Endodermal cell (in vitro differentiated cells): ENCODE data around the gene STAB1. TPM values are rescaled to one million over a fixed set of nuclear protein-coding genes. Genes with fewer than 3 reads are reported as not detected.
"Not testable (repeated sequence)": the region's sequence is repeated elsewhere in the genome, so short reads cannot be mapped to it uniquely, and the experiment has no call there.

Experiments
- DNase-seq: peaks from one replicate; pipeline ENCODE4 v3.0.0-alpha.2; 2017
- H3K27ac ChIP-seq: 2 replicates; pipeline ENCODE4 v1.5.1; 2013; ENCODE audit warnings: mild to moderate bottlenecking, low read depth, low read length, moderate library complexity
- H3K27me3 ChIP-seq: 2 replicates; pipeline ENCODE4 v1.6.1; 2013; ENCODE audit warnings: mild to moderate bottlenecking, low read length, moderate library complexity; ENCODE audit not compliant: insufficient read depth, control insufficient read depth, poor library complexity, severe bottlenecking
- H3K36me3 ChIP-seq: 2 replicates; pipeline ENCODE4 v1.7.0; 2013; ENCODE audit warnings: mild to moderate bottlenecking, low read length, moderate library complexity; ENCODE audit not compliant: control insufficient read depth, insufficient read depth
- H3K4me1 ChIP-seq: one replicate; pipeline ENCODE4 v1.7.0; 2013; ENCODE audit warnings: low read length; ENCODE audit not compliant: control insufficient read depth, insufficient read depth
- H3K4me3 ChIP-seq: 2 replicates; pipeline ENCODE4 v1.5.1; 2013; ENCODE audit warnings: mild to moderate bottlenecking, low read length, moderate library complexity
- H3K9ac ChIP-seq: 2 replicates; pipeline ENCODE4 v1.6.1; 2013; ENCODE audit warnings: mild to moderate bottlenecking, low read length, moderate library complexity; ENCODE audit not compliant: poor library complexity, severe bottlenecking; ENCODE audit errors: extremely low read depth
- H3K9me3 ChIP-seq: 2 replicates; pipeline ENCODE4 v1.6.1; 2013; ENCODE audit warnings: mild to moderate bottlenecking, low read length, moderate library complexity; ENCODE audit not compliant: control insufficient read depth
- H3K27ac Mint-ChIP-seq: 2 replicates; pipeline ENCODE4 v1.8.0; 2020; ENCODE audit warnings: mixed read lengths
- H3K27me3 Mint-ChIP-seq: 2 replicates; pipeline ENCODE4 v1.8.0; 2021; ENCODE audit warnings: mild to moderate bottlenecking, mixed read lengths; ENCODE audit not compliant: insufficient read depth
- H3K36me3 Mint-ChIP-seq: 2 replicates; pipeline ENCODE4 v1.8.0; 2020; ENCODE audit warnings: low read depth, mixed read lengths
- H3K4me1 Mint-ChIP-seq: 2 replicates; pipeline ENCODE4 v1.8.0; 2020; ENCODE audit warnings: mixed read lengths
- H3K4me3 Mint-ChIP-seq: 2 replicates; pipeline ENCODE4 v1.8.0; 2020; ENCODE audit warnings: mild to moderate bottlenecking, moderate library complexity, mixed read lengths
- H3K9me3 Mint-ChIP-seq: 2 replicates; pipeline ENCODE4 v1.8.0; 2020; ENCODE audit warnings: mild to moderate bottlenecking, mixed read lengths
- CTCF ChIP-seq: fragments of 200-600 bp; sonication (generic); conservative IDR thresholded peaks from 2 replicates; pipeline ENCODE4 v1.5.0; 2021; ENCODE audit warnings: antibody characterized with exemption, mild to moderate bottlenecking
- WGBS, 2 experiments: methylation state at CpG; one replicate each; pipeline versions ENCODE4 v1.1.5 to v1.1.7; 2013; ENCODE audit warnings: missing lambda C conversion rate in 2 of 2, mixed read lengths in 1 of 2; ENCODE audit not compliant: insufficient coverage in 1 of 2, insufficient read length in 1 of 2; 5-methylcytosine and 5-hydroxymethylcytosine counted together
- total RNA-seq, 2 donors: library from RNA; stranded (reverse); fragmentation: NEBNext Ultra II Directional in 1 of 2; extraction: Animal tissue kit (Norgen Biotek cat#: 25700) in 1 of 2; gene quantifications; 2 replicates in 1 of 2; 3 replicates in 1 of 2; pipeline ENCODE4 v1.2.1, GENCODE V29; 2021

Gene STAB1
- total RNA-seq, 2 donors from 2014 or later: 0.24 to 0.55 TPM

- Histone ChIP-seq H3K4me1 (no peaks in the 10 kb centered on the region), H3K9ac (no peak overlapping the region), H3K9me3 (no peaks in the 10 kb centered on the region), H3K27ac (peak overlapping the region; percentile 24), H3K27me3 (no peaks in the 10 kb centered on the region), H3K4me3 (no peak overlapping the region), H3K36me3 (peaks cover 60% of the 10 kb centered on the region)
- WGBS, 2 experiments: 88 to 93% methylated on average over 3 to 9 of the region's 9 CpGs
- Mint-ChIP-seq H3K36me3 (peaks cover 34% of the 10 kb centered on the region), H3K9me3 (no peaks in the 10 kb centered on the region), H3K27ac (no peak overlapping the region), H3K4me3 (no peak overlapping the region), H3K27me3 (no peaks in the 10 kb centered on the region), H3K4me1 (no peaks in the 10 kb centered on the region)
- no peak for DNase-seq
- TF ChIP-seq CTCF: no peak
Observed at GRCh38 chr3:52525680-52526561, 30.8 kb downstream of the STAB1 start.

DNA sequence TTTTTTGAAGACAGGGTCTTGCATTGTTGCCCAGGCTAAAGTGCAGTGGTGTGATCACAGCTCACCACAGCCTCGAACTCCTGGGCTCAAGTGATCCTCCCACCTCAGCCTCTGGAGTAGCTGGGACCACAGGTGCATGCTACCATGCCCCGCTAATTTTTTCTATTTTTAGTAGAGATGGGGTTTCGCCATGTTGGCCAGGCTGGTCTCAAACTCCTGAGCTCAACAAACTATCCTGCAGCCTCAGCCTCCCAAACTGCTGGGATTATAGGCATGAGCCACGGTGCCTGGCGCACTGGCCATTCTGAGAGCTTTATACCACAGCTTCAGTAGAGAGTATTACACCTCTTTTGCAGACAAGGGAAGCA lies 31.5 kb downstream of the STAB1 start:
- not testable (repeated sequence) for H3K9me3 ChIP-seq, H3K27ac ChIP-seq, H3K4me3 ChIP-seq, H3K9ac ChIP-seq, H3K27ac Mint-ChIP-seq, H3K9me3 Mint-ChIP-seq, H3K27me3 ChIP-seq, H3K4me3 Mint-ChIP-seq, H3K4me1 Mint-ChIP-seq, H3K4me1 ChIP-seq, H3K27me3 Mint-ChIP-seq, DNase-seq
- WGBS, 2 experiments: 93 to 94% methylated on average over 2 to 5 of the region's 5 CpGs
- peaks cover 64% of the 10 kb centered on the region for H3K36me3 ChIP-seq
- H3K36me3 Mint-ChIP-seq: peaks cover 34% of the 10 kb centered on the region

DNA sequence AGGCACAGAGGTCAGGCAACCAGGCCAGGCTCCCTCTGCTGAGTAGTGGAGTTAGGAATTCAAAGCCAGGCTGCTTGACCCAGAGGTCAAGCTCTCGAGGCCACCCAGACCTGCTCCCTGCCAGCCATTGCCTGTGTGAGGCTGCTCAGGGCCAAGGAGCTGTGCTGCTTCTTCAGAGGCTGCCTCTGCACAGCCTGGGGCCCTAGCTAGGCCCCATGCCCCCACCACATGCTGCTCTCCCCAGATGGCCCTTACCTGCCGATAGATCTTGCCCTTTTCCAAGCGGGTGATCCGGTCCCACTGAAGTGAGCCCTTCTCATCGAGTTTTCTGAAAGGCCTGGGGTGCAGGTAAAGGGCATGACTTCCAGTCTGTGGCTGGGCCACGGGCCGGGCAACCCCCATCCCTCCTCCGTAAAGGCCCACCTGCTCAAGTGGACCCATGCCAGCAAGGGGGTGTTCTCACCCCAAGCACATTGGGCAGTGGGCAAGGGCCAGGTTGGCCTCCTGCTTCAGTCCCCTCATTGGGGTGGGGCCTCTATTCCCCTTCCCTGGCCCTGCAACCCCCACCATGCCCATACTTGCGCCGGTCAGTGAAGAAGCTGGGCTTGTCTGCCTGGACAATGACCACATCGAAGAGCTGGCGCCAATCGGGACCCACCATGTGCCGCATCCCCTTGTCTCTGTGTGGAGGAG lies 32.0 kb downstream of the STAB1 start:
- Histone ChIP-seq H3K4me1 (peaks cover 4% of the 10 kb centered on the region), H3K4me3 (no peak overlapping the region), H3K9me3 (no peaks in the 10 kb centered on the region), H3K27me3 (no peaks in the 10 kb centered on the region), H3K27ac (peak overlapping the region; percentile 11), H3K36me3 (peaks cover 69% of the 10 kb centered on the region), H3K9ac (no peak overlapping the region)
- Mint-ChIP-seq H3K9me3 (no peaks in the 10 kb centered on the region), H3K36me3 (peaks cover 34% of the 10 kb centered on the region), H3K27ac (no peak overlapping the region), H3K4me1 (no peaks in the 10 kb centered on the region), H3K27me3 (no peaks in the 10 kb centered on the region), H3K4me3 (no peak overlapping the region)
- 94 to 97% methylated on average over 7 to 14 of the region's 14 CpGs for WGBS, 2 experiments
- no peak for TF ChIP-seq CTCF
- no peak for DNase-seq
